ENCODE results near the gene ZNF562.

ZNF562 gene

GRCh38 chr19:9644472-9644871, 30.4 kb downstream of the ZNF562 start:
- DNase-seq (ENCODE audit: low spot score) = no peak

GRCh38 chr19:9641810-9642209, 33.1 kb downstream of the ZNF562 start:
- DNase-seq (ENCODE audit: low spot score) = no peak

- no peak for DNase-seq (ENCODE audit: low spot score)
These were observed 33.9 kb downstream of the ZNF562 start for GRCh38 chr19:9640956-9641355.

GRCh38 chr19:9636018-9636417, 38.9 kb downstream of the ZNF562 start:
- no peak for DNase-seq (ENCODE audit: low spot score)

GRCh38 chr19:9627856-9628255, 47.0 kb downstream of the ZNF562 start:
- DNase-seq (ENCODE audit: low spot score) = no peak

- no peak for DNase-seq (ENCODE audit: low spot score)
These were observed 52.4 kb downstream of the ZNF562 start for GRCh38 chr19:9622531-9622930.

GRCh38 chr19:9621156-9622037, 53.5 kb downstream of the ZNF562 start, which contains the start of gene ZNF561:
TSS of gene ZNF561 (minus strand) at chr19:9621232. CDS start at chr19:9619456, 1,776 bp downstream.
- DNase-seq (ENCODE audit: low spot score) = peak; percentile 84

GRCh38 chr19:9620842-9621155, 54.1 kb downstream of the ZNF562 start:
- DNase-seq (ENCODE audit: low spot score) = no peak

- no peak for DNase-seq (ENCODE audit: low spot score)
These were observed 59.1 kb downstream of the ZNF562 start for GRCh38 chr19:9615844-9616243.

- DNase-seq (ENCODE audit: low spot score) = no peak
These were observed 64.3 kb downstream of the ZNF562 start for GRCh38 chr19:9610484-9611113.

- DNase-seq (ENCODE audit: low spot score) = no peak
These were observed 66.0 kb downstream of the ZNF562 start for GRCh38 chr19:9608912-9609311.

- DNase-seq (ENCODE audit: low spot score) = no peak
These were observed 77.9 kb downstream of the ZNF562 start for GRCh38 chr19:9597027-9597426.
